Skeletal muscle satellite cell (primary cell): ENCODE results near the gene SLC16A9.

ENCODE experiments used
- H3K27me3 ChIP-seq: 2 replicates; pipeline ENCODE4 v1.7.0; 2013; ENCODE audit warnings: low read length; ENCODE audit not compliant: control insufficient read depth, insufficient read depth
- H3K36me3 ChIP-seq: 2 replicates; pipeline ENCODE4 v1.7.0; 2013; ENCODE audit warnings: mild to moderate bottlenecking, control low read depth, low read length; ENCODE audit not compliant: insufficient read depth
- H3K4me1 ChIP-seq: 2 replicates; pipeline ENCODE4 v1.7.0; 2013; ENCODE audit warnings: low read length; ENCODE audit not compliant: control insufficient read depth, insufficient read depth
- H3K4me2 ChIP-seq: 2 replicates; pipeline ENCODE4 v1.7.0; 2013; ENCODE audit warnings: mild to moderate bottlenecking, low read length
- H3K4me3 ChIP-seq: 2 replicates; pipeline ENCODE4 v1.7.0; 2013; ENCODE audit warnings: low read length
- H3K9ac ChIP-seq: 2 replicates; pipeline ENCODE4 v1.7.0; 2013; ENCODE audit warnings: mild to moderate bottlenecking, low read depth, low read length, moderate library complexity
- H3K9me3 ChIP-seq: replicated peaks from 2 replicates; pipeline ENCODE4 v1.7.0; 2013; ENCODE audit warnings: mild to moderate bottlenecking, control low read depth, low read length

Gene SLC16A9

DNA sequence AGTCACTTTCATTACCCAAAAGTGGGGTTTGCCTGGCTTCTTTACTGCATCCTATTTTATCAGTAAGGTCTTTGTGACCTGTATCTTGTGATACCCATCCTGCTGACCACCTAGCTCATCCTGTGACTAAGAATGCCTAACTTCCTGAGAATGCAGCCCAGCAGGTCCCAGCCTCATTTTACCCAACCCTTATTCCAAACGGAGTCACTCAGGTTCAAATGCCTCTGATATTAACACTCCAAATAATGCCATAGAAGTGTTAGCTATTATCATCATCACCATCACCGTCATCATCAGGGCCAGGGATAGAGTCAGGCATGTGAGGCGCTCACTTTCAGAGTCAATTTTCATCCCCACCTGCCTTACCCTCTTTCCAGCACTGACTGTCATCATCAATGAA lies 85.5 kb downstream of the SLC16A9 start:
- no peak overlapping the region for H3K4me2 ChIP-seq
- no peaks in the 10 kb centered on the region for H3K36me3 ChIP-seq
- peaks cover 8% of the 10 kb centered on the region for H3K27me3 ChIP-seq
- no peak overlapping the region for H3K9ac ChIP-seq
- no peaks in the 10 kb centered on the region for H3K9me3 ChIP-seq
- H3K4me3 ChIP-seq: no peak overlapping the region
- no peaks in the 10 kb centered on the region for H3K4me1 ChIP-seq

DNA sequence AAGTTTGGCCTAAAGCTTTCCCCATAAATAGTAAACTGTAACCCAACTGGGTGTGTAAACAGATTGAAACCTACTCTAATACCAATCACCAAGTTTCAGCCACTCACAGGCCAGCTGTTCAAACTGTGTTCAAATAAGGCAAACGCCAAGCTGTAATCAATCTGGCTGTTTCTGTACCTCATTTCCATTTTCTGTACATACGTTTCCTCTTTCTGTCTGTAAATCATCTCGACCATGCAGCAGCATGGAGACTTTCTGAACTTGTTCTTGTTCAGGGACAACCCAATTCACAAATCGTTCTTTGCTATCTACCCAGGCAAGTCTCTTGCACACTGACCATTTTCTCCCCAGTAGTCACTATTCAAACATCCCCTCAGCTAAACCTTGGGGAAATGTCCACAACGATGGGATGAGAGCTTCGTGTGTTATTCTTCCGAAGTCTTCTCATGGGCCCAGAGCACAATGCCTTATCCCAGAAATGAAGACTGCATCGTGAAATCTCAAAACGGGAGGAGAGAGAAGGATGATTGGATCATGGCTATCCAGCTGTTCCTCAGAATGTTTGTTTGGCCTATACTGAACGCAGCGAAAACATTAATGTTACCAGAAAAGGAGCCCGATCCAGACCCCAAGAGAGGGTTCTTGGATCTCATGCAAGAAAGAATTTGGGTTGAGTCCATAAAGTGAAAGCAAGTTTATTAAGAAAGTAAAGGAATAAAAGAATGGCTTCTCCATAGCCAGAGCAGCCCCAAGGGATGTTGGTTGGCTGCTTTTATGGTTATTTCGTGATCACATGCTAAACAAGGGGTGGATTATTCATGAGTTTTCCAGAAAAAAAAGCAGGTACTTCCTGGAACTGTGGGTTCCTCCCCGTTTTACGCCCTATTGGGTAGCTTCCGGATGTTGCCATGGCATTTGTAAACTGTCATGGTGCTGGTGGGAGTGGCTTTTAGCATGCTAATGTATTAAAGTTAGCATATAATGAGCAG lies 86.2 kb downstream of the SLC16A9 start:
- no peak overlapping the region for H3K9ac ChIP-seq
- no peaks in the 10 kb centered on the region for H3K4me1 ChIP-seq
- no peaks in the 10 kb centered on the region for H3K36me3 ChIP-seq
- no peak overlapping the region for H3K4me3 ChIP-seq
- H3K27me3 ChIP-seq: peaks cover under 1% of the 10 kb centered on the region
- H3K4me2 ChIP-seq: no peak overlapping the region
- no peaks in the 10 kb centered on the region for H3K9me3 ChIP-seq

DNA sequence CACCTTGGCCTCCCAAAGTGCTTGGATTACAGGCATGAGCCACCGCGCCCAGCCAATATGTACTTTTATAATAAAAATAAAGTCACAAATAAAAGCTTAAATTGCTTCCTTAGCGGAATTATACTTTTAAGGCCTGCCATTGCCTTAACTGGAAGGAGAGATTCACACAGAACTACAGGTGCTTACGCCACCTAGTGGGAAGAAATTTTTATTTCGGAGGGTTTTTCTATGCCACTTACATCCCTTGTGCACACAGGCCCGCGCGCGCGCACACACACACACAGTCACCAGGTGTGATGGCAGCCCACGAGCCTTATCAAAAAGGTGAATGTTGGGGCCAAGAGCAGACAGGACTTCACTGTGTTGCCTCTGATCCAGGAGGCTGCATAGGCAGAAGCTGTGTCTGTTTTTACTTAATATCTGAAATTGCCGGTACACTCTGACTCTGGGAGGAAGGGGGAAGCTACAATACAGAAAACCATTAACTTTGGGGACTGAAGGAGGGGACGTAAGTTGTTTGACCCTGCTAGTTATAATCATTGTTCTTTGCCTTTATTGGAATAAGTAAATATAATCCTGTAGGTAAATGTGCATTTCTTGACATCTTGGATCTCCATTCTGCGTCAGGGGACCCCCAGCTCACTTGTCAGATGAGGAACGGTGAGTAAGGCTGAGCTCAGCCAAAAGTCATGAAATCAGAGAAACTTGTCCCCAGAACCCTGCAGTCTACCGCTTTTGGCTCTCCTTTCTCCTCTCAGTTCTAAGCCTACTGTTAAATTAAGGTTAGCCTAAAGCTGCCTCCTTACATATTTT lies 87.1 kb downstream of the SLC16A9 start:
- Histone ChIP-seq H3K9ac (no peak overlapping the region), H3K4me2 (no peak overlapping the region), H3K9me3 (no peaks in the 10 kb centered on the region), H3K4me3 (no peak overlapping the region), H3K4me1 (no peaks in the 10 kb centered on the region), H3K27me3 (no peaks in the 10 kb centered on the region), H3K36me3 (no peaks in the 10 kb centered on the region)

DNA sequence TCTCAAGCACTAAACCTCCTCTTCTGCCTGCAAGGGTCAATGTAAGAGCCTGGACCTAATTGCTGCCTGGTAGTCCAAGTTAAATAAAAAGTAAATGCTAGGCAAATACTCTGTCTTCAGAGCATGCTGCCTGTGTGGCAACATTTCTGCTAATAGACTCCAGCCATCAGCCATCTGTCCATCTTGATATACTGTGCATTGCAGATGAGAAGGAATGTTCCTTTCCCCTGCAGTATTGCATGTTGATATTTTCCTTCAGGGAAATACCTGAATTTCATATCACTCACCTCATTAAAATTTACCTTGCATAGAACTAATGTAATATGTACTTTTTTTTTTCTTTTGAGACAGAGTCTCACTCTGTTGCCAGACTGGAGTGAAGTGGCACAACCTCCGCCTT lies 87.9 kb downstream of the SLC16A9 start:
- Histone ChIP-seq H3K4me2 (no peak overlapping the region), H3K9me3 (no peaks in the 10 kb centered on the region), H3K4me3 (no peak overlapping the region), H3K36me3 (no peaks in the 10 kb centered on the region), H3K4me1 (no peaks in the 10 kb centered on the region), H3K9ac (no peak overlapping the region), H3K27me3 (no peaks in the 10 kb centered on the region)

DNA sequence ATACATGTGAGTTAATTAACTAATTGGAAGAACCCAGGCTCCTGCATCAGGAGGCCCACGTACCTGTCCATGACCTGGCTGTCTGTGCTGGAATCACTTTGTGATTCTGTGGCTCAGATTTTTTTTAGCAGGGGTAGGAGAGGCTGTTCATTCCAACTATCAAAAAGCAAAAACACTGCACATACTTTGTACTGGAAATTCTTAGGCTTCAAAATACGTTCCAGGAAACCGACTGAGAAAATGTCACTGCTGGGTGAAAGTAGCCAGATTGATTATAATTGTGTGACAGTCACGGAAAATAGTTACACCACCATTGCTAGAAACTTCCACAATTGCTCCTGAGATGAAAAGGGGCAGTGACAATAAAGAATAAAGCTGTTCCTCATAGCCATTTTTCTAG lies 91.0 kb downstream of the SLC16A9 start:
- Histone ChIP-seq H3K27me3 (no peaks in the 10 kb centered on the region), H3K36me3 (no peaks in the 10 kb centered on the region), H3K9ac (no peak overlapping the region), H3K9me3 (no peaks in the 10 kb centered on the region), H3K4me1 (no peaks in the 10 kb centered on the region), H3K4me2 (no peak overlapping the region), H3K4me3 (no peak overlapping the region)

DNA sequence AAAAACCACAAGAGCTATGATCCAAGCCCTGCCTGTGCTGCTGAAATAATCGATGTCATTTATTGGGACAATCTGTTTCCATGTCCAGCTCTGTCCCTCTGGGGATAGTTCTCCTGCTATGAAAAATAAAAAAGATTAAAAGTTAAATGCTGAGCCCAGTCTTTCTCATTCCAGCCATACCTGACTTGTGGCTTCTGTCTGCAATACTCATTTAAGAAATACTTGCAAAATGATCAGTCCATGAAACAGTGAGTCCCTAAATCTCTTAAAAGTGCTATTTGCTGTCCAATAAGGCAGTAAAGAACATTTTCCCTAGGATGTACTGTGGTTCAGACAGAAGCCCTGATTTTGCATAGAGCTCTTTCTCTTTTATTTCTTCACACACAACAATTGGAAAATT lies 91.7 kb downstream of the SLC16A9 start:
- Histone ChIP-seq H3K36me3 (no peaks in the 10 kb centered on the region), H3K4me1 (no peaks in the 10 kb centered on the region), H3K27me3 (no peaks in the 10 kb centered on the region), H3K9ac (no peak overlapping the region), H3K9me3 (no peaks in the 10 kb centered on the region), H3K4me2 (no peak overlapping the region), H3K4me3 (no peak overlapping the region)

DNA sequence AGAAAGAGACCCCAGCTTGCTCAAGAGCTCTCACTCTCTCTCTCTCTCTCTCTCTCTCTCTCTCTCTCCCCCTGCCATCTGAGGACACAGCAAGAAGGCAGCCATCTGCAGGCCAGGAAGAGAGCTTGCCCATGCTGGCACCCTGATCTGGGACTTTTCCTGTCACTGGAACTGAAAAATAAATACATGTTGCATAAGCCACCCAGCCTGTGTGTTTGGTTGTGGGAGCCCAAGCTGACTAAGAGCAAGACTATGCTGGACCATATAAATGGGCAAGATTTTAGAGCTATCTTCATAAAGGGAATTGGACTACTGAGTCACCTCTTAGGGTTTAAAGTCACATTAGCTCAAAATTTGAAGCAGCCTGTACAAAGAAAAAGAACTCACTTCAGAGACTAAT lies 98.6 kb downstream of the SLC16A9 start:
- no peak overlapping the region for H3K4me2 ChIP-seq
- H3K9me3 ChIP-seq: no peaks in the 10 kb centered on the region
- H3K27me3 ChIP-seq: no peaks in the 10 kb centered on the region
- no peak overlapping the region for H3K4me3 ChIP-seq
- H3K36me3 ChIP-seq: no peaks in the 10 kb centered on the region
- H3K9ac ChIP-seq: no peak overlapping the region
- no peaks in the 10 kb centered on the region for H3K4me1 ChIP-seq

DNA sequence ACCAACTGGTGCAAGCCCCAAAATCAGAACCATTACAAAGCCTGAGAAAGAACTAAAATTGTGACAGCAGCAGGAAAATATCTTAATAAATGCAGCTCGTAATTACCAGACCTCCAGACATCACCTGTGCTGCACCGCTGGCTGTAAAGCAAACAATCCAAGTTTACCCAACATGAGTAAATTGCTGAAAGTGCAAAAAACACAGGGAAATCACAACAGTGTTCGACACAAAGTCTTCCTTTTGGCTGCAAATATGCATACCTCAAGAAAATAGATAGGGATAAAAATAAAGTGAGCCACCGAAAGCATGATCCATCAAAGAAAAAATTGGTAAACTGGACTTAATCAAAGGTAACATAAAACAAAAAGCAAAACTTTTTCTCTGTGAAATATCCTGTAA lies 101.7 kb downstream of the SLC16A9 start:
- no peak overlapping the region for H3K9ac ChIP-seq
- no peak overlapping the region for H3K4me3 ChIP-seq
- H3K27me3 ChIP-seq: no peaks in the 10 kb centered on the region
- H3K36me3 ChIP-seq: no peaks in the 10 kb centered on the region
- no peak overlapping the region for H3K4me2 ChIP-seq
- H3K4me1 ChIP-seq: no peaks in the 10 kb centered on the region
- H3K9me3 ChIP-seq: no peaks in the 10 kb centered on the region

DNA sequence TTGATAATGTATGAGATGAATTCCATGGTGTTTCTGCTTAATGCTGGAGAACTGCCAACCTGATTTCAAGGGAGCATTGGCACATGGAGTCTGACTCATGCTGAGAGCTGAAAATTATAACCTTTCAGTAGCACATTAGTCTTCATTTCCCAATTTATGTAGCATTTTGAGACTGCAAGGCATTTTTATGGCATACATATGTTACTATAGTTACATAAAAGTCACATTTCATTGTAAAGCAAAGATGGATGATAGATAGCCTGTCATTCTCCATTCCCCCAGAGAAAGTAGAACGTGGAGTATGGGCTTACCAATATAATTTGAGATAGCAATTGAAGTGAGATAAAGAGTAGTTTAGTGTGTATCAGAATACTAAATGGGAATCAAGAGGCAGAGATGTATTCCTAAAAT lies 103.1 kb downstream of the SLC16A9 start:
- H3K9me3 ChIP-seq: no peaks in the 10 kb centered on the region
- no peaks in the 10 kb centered on the region for H3K36me3 ChIP-seq
- no peaks in the 10 kb centered on the region for H3K4me1 ChIP-seq
- H3K4me2 ChIP-seq: no peak overlapping the region
- no peaks in the 10 kb centered on the region for H3K27me3 ChIP-seq
- H3K9ac ChIP-seq: no peak overlapping the region
- H3K4me3 ChIP-seq: no peak overlapping the region

DNA sequence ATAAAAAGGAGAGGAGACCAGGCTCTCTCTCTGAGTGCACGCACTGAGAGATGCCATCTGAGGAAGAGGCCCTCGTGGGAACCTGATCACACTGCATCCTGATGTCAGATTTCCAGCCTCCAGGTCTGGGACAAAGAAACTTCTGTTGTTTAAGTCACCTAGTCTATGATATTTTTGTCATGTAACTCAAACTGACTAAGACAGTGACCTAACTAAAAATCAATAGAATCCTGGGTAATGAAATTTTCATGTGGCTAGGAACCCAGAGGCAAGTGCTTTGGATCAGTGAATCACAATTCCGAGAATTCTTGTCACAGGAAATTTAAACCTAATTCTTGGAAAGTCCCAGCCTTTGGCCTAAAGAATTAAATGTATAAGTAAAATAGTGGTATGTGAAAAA lies 107.7 kb downstream of the SLC16A9 start:
- Histone ChIP-seq H3K36me3 (no peaks in the 10 kb centered on the region), H3K9me3 (no peaks in the 10 kb centered on the region), H3K4me2 (no peak overlapping the region), H3K4me1 (no peaks in the 10 kb centered on the region), H3K4me3 (no peak overlapping the region), H3K27me3 (no peaks in the 10 kb centered on the region), H3K9ac (no peak overlapping the region)
